ENCODE data around the gene ERGIC2.

DNA sequence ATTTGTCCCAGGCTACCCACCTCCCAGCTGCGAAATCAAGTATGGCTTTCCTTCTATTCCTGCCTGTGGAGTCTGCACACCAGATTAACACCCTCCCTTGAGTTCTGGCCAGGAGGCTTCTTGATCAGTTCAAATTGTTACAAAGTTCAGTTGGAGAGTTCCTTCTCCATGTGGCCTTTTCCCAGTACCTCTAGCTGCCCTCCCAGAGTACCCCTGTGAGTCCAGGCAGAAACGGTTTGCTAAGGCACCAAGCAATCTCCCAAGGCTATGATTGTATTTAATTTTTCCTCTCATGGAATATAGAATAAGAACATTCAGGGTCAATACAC is 49.7 kb upstream of the ERGIC2 start:
- no peak for TF ChIP-seq POLR2A (IDR thresholded peaks at IDR 0.05)
- TF ChIP-seq, protein P1, sequence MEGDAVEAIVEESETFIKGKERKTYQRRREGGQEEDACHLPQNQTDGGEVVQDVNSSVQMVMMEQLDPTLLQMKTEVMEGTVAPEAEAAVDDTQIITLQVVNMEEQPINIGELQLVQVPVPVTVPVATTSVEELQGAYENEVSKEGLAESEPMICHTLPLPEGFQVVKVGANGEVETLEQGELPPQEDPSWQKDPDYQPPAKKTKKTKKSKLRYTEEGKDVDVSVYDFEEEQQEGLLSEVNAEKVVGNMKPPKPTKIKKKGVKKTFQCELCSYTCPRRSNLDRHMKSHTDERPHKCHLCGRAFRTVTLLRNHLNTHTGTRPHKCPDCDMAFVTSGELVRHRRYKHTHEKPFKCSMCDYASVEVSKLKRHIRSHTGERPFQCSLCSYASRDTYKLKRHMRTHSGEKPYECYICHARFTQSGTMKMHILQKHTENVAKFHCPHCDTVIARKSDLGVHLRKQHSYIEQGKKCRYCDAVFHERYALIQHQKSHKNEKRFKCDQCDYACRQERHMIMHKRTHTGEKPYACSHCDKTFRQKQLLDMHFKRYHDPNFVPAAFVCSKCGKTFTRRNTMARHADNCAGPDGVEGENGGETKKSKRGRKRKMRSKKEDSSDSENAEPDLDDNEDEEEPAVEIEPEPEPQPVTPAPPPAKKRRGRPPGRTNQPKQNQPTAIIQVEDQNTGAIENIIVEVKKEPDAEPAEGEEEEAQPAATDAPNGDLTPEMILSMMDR (IDR thresholded peaks at IDR 0.05): no peak

Data from heart left ventricle (tissue), 13 donors.